ENCODE results near the gene KCNK16.

GRCh38 chr6:39330057-39330456, 7.6 kb upstream of the KCNK16 start:
- TF ChIP-seq CTCF (IDR thresholded peaks at IDR 0.05; ENCODE audit: low read depth, low read length), result no peak
- no peak for TF ChIP-seq EZH2phosphoT487 (IDR thresholded peaks at IDR 0.05; ENCODE audit: low read depth)

All from OCI-LY3 (cell line).